ENCODE results near the gene PLD3.

PLD3 gene

DNA sequence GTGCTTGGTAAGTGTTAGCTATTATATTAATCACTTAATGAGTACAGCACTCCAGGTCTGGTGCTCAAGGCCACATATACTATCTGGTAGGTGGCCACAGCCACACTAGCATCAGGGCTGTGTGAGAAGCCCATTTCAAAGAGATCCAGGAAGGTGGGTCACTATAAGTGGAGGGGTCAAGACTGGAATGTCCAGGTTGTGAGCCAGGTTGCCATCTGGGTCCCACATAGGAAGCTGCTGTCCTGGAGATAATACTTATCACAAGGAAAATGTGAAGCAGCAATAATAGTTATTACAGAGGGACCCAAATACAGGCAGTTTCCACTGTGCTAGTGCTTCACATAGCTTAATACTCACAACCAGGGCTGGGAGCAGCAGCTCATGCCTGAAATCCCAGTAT, 13.4 kb upstream of the PLD3 start:
- DNase-seq = no peak

DNA sequence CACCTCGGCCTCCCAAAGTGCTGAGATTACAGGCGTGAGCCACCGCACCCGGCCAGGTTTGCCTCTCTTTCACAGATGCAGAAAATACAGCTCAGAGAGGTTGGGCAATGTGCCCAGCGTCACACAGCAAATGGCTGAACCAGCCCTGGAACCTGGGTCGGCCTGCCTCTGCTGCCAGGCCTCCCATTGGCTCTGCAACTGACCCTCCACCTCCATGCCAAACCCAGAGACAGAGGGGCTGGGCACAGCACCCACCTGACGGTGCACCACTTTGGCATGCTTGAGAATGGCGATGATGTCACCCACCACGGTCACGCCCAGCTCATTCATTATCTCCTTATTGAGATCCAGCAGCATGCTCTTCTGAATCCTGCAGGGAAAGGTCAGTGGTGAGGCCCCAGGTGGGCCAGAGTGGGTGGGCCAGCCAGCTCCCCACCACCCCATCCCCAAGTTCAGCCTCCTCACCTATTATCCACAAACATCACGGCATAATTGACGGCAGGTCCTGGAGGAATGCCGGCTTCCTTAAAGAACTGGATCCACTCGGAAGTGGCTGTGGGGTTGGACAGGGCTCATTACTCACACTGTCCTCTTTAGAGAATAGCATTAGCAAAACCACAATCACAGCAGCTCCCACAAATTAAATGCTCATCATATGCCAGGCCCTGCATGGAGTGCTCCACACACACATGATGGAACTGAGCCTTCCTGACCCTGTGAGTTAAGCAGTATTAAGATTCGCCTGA, 12.5 kb upstream of the PLD3 start:
- no peak for DNase-seq

DNA sequence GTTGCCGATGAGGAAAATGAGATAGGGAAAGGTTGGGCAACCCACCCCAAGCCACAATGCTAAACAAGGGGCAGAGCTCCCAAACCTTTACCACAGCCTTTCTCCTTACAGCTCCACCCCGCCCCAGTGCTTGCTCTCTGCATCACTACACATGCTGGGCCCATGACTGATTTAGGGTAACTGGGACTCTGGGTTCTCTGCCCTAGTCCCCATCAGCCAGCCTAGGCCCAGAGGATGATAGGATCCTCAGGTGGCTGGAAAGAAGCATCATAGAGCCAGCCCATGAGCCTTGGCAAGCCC, 11.9 kb upstream of the PLD3 start:
- DNase-seq = no peak

DNA sequence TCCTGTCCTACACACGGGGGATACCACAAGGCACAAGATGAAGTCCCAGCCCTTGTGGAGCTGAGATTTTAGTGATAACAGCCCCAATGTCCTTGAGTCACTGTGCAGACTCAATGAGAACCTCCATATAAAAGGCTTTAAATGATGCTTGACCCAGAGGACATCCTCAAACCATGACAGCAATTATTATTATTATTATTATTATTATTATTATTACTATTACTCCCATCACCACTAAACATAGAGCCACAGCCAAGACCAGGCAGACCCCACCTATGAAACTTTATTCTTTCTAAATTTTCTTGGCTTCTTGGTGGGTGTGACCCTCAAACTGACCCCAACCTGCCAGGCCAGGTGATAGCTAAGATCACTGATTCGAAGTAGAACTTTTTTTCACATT, 11.4 kb upstream of the PLD3 start:
- no peak for DNase-seq

DNA sequence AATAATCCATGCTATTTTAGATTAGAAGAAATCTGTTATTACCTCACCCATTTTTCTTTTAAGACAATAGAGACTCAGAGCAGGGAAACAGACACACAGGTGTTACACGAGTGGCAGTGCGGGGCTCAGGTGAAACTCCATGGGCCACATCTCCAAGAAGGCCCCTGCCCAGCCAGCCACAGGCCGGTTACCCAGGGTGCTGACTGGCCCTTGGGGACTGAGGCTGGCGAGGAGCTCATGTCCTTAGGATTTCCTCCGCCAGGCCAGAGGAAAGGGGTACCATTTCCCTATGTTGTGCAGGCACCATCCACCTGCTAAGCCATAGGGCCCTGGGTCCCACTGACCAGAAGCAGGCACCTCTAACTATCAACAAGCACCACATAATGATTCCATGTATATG, 10.9 kb upstream of the PLD3 start:
- no peak for DNase-seq

DNA sequence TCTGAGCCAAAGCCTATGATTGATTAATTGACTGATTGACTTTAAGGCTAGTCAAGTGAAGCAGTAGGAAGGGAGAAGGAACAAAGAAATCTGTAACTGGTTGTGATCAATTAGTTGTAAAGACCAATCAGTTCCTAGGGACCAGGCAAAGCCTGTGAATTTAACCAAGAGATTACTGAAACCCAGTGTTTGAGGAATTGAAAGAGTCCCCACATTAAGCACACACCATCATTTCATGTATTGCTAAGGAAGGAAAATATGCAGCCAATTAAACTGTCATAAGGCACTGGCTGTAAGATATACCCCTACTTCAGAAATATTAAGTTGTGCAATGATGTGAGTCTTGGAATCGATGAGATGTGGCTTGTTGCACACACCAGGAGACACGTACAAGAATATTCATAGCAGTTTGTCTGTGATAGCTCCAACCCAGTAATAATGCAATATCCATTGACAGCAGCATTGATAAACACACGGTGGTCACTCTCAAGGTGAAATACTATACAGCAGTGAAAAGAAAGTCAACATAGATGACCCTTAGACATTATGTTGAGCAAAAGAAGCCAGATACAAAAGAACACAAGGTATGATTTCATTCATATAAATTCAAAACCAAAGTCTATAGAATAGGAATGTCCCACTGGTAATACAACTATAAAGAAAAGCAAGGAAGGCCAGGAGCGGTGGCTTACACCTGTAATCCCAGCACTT, 9.3 kb upstream of the PLD3 start:
- DNase-seq = no peak

DNA sequence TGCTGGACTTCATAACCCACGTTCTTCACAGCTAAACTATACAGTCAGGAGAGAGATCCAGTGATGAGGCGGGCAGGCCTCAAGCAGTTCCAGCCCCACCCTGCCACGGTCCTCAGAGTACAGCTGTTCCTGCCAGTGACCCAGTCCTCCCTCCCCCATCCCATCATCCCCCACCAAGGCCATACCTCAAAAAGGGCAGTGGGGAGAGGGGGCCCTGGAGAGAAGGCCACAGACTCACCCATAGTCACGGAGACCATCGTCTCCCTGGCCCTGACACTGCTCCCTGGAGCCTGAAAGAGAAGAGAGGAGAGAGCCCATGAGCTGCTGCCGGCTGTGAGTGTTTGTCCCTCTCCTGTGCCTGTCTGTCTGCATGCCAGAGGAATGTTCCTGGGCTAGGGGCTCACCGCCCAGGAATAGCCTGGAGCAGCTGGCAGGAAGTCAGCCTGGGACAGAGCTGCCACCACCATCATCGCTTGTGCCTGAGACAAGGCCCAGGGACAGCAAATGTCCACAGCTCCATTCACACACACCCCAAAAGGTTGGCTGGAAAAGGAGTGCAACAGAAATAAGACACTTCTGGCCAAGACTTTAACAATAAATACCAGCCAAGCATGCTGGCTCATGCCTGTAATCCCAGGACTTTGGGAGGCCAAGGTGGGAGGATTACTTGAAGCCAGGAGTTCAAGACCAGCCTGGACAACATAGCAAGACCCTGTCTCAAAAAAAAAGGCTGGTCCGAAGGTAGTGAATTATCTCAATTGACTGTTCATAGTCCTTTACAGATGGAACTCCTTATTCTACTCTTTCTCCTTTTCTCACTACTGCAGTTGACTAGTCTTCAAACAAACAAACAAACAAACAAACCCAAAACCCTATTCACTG, 6.7 kb upstream of the PLD3 start:
- DNase-seq = no peak

DNA sequence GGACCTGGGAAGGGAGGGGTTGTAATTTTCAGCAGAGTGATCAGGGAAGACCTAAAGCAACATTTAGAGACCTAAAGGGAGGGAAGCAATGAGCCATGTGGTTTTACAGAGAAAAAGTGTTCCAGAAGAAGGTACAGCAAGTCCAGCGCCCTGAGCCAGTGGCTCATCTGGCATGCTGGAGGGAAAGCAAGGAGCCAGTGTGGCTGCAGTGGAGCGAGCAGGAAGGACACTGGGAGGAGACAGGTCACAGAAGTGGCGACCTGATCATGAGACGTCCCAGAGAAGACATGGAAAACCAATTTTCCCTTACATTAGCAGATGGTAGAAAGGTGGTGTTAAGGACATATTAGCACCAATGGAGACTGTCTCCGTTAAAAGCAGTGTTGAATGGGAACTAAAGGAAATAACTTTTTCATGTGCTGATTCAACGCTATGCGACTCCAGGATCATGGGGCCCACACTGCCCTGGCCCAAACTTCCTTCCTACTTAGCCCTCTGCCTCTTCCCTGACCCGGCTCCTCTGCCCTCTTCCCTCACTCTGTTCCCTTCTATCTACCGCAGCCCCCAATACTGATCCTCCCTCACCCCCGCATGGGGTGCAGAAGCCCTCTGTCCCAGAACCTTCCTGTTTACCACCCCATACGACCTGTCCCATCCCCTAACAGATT, 5.7 kb upstream of the PLD3 start:
- no peak for DNase-seq

DNA sequence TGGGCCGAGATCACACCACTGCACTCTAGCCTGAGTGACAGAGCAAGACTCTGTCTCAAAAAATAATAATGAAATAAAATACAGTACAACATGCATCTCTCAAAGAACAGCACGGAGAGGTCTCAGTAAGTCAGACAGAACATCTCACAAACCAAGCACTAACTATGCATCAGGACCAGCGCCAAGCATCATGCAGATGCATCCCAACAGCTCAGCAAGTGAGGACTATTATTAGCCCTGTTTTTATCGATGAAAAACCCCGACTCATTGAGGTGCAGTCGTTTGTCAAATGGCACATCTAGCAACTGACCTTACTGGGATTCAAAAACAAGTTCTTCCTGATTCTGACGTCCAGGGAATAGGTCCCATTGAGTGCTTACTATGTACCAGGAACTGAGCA, 4.1 kb upstream of the PLD3 start:
- no peak for DNase-seq

DNA sequence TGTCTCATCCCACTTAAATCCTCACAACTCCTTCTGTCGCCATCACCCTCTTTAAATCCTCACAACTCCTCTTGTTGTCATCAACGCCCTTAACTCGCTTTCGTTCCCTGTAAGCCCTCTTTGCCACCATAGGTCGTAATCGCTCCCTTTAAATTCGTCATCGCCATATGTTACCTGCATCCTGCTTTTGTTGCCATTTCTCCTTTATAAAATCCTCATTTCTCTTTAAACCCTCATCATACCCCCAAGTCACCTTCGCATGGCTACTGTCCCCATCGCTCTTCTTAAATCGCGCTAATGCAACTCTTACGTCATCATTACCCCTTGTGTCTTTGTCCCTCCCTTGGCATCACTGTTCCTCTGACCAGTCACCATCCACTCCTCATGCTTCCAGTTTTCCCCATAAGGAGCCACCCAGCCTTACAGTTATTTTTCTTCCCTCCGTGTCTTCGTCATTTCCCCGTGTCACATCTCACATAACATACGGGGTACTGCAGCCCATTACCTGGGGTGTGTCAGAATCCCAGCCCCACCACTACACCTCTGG, 539 bp downstream of the PLD3 start:
- DNase-seq = peak; percentile 22

DNA sequence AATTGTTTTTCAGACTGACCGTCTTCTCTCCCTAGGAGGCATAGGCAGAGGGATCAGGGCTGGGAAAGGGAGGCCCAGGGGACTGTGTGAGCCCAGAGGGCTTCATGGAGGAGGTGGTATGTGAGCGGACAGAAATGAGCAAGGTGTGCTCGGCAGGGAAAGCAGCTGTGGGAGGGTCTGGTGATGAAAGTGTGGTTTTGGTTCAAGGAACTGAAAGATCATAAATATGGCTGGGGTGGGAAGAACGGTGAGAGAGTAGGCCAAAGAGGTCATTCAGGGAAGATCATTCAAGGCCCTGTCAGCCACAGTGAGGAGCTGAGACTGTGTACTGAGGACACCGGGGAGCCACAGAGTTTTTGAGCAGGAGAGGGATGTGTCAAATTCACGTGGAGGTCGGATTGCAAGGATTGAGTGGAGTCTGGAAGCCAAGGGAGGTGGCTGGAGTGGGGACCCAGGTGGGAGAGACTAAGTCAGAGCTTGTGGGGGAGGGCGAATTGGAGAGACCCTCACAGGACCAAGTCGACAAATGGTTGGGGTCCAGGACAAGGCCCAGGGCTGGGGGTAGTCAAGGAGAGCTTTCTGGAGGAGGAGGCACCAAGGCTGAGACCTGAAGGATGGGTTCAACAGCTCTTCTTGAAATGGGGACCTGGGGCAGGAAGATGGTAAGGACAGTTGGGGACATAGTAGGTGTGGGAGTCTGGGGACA, 7.6 kb downstream of the PLD3 start:
- DNase-seq = no peak

DNA sequence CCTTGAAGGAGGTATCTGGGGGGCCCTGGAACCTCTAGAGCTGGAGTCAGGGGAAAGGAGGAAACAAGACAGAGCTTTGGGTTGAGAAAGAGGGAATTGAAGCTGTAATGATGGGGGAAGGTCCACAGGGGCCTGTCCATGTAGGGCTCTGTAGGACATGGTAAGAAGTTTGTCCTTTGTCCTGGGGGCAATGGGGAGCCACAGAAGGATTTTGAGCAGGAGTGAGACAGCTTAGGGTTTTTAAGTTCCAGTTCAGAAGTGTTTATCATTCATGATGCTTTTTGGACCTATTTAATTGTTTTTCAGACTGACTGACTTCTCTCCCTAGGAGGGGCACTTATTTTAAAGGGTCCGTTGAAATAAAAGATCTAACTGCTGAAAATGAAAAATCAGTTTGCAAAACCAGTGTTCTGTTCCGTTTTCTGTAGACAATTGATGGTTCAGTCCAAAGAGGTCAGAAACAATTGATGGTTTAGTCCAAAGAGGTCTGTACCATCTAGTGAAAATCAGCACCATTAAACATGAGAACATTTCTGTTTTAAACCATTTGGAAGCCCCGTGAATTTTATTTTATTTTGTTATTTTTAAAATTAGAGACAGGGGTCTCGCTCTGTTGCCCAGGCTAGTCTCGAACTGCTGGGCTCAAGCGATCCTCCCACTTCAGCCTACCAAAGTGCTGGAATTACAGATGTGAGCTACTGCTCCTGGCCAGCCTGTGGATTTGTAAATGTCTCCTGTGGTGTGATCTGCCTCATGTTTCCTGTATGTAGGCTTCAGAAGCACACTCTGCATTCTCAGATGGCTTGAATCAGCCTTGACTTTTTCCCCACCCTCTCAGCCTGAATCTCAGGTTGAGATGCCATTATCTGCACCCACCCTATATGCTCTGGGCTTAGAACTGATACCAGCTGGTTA, 8.4 kb downstream of the PLD3 start:
- DNase-seq = no peak

DNA sequence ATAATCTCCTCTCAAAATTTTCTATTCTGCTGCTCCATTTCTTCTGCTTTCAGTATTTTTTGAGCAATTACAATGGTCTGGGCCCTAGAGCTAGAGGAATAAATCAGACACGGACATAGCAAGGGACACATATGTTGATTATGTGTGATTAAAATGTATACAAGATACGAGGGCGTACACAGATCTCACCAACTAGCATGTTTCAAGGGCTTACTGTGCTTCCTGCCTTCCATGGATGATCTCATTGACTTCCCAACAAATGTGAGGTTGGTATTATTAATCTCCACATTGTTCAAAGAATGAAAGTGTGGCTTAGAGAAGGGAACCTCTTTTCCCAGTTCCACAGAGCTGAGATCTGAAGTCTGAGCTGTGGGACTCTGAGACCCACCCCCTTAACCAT, 9.1 kb downstream of the PLD3 start:
- no peak for DNase-seq

DNA sequence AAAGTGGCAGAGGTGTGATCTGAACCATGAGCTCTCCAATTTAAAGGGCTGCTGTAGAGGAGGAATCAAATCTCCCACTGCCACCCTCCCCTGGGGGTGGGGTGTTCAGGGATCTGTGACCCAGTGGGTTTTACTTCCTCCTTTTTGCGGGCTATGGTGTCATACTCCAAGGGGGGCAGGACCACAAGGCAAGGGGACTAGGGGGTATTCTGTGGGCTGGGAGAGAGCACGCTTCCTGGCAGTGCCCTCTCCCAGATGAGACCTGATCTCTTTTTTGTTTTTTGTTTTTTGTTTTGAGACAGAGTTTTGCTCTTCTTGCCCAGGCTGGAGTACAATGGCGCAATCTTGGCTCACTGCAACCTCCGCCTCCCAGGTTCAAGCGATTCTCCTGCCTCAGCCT, 10.3 kb downstream of the PLD3 start:
- no peak for DNase-seq

DNA sequence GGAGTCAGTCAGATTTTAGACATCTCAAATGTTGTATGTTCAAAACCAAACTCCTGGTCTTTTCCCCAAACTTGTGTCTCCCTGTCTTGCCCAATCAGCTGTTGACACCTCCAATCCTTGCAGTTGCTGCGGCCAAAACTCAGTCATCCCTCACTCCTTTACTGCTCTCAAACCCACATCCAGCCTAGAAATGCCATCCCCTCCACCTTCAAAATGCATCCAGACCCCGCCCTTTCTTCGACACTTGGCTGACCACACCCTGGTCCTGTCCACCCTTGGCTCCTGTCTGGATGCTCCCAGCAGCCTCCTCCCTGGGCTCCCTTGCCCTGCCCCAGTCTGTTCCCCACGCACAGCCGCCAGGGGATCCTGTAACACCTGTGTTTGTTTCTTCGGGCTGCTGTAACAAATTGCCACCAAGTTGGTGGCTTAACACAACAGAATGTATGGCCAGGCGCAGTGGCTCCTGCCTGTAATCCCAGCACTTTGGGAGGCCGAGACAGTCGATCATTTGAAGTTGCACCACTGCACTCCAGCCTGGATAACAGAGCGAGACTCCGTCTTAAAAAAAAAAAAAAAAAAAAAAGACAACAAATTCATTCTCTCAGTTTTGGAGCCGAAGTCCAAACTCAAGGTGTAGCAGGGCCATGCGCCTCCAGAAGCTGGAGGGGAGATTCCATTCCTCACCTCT, 11.7 kb downstream of the PLD3 start:
- no peak for DNase-seq

DNA sequence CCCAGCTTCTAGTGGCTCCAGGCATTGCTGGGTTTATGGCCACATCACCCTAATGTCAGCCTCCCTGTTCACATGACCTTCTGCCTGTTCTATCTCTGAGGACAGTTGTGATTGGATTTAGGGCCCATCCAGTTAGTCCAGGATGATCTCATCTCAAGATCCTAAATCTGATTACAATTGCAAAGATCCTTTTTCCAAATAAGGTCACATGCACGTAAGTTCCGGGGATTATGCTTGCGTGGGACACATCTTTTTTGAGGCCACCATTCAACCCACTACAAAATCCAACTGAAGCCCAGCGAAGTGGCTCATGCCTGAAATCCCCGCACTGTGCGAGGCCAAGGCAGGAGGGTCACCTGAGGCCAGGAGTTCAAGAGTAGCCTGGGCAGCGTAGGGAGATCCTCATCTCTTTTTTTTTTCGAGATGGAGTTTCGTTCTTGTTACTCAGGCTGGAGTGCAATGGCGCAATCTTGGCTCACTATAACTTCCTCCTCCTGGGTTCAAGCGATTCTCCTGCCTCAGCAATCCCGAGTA, 12.3 kb downstream of the PLD3 start:
- DNase-seq = no peak

DNA sequence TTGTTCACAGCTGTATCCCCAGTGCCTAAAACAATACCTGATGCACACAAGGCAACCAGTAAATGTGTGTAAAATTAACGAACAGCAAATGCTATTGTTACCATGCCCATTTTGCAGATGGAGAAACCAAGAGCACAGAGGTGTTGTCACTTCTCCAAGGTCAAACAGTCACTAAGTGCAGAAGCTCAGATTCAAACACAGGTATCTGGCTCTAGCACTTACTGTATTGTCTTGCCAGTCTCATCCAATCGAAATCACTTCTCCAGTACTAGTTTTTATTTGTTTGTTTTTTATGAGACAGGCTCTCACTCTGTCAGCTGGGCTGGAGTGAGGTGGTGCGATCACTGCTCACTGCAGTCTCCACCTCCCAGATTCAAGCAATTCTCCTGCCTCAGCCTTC, 13.7 kb downstream of the PLD3 start:
- DNase-seq = no peak

DNA sequence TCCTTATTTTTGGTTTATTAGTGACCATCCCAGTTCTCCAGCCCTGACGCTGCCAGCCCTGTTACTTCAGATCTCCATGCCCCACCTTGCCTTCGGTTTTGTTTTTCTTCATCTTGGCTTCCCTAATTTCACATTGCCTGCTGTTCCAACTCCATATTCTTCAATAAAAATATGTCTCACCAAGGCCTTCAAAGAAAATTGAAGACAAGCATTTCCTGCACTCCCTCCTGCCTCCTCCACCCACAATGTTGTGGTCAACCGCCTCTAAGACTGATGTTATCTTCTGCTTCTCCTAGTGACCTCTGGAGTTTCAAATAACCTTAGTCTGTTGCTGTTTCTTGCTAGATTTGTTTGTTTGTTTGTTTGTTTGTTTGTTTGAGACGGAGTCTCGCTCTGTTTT, 14.6 kb downstream of the PLD3 start:
- DNase-seq = no peak

DNA sequence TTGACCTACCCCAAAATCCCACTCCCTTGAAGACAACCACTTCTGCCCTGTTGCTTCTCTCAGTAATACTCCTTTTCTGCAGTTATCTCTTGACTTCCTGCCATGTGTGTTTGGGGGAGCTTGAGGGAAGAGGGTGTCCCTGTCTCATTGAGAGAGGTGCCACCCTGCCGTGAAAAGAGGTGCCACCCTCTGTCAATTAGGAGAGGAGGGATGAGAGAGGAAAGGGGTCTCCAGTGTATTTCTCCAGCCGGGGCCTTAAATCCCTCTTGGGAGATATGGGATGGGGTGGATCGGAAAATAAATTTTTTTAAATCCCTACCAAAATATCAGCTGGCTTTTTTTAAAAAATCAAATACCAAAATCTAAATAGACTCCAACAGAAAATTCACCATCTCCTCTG, 16.5 kb downstream of the PLD3 start:
- DNase-seq = no peak

DNA sequence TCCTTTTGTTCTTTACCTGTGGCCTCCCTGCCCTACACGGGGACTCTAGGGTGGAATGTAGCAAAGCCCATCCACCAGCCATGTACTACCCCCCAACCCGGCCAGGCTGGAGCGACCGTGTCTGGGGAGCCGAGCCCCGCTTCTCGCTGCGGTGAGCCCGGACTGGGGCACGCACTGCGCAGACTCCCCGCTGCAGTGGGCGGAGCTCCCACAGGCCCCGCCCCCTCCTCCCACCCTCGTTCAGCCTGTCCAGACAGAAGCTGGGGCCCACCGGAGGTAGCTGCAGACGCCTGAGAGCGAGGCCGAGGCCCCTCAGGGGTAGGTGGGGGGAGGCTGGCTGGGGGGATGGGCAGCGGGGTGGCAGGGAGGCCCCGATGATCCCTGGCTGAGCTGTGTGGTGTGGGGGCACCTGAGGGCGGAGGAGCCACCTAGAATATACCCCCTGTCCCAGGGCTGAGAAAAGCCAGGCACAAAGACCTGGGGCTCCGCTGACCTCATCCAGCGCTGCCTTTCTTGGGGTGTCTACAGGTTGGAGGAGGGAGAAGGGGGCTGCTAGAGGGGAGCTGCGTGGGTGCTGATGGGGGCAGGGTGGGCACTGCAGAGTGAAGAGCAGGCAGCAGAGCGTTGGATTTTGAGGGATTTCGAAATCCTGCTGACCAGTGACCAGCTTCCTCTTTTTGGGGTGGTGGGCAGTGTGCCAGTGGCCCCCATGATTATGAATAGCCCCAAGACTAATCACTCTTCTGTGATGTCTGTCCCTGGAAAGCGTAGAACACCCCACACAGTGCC, 17.3 kb downstream of the PLD3 start:
- DNase-seq = no peak

Data from NCI-H1105 (cell line).